8988T (cell line): Measurements from ENCODE around the gene H2AZ1.
"Not testable (repeated sequence)": the region's sequence is repeated elsewhere in the genome, so short reads cannot be mapped to it uniquely, and the experiment has no call there.

Experiments used
- DNase-seq: peaks from one replicate; pipeline ENCODE4 v3.0.0; 2011

The H2AZ1 gene

DNA sequence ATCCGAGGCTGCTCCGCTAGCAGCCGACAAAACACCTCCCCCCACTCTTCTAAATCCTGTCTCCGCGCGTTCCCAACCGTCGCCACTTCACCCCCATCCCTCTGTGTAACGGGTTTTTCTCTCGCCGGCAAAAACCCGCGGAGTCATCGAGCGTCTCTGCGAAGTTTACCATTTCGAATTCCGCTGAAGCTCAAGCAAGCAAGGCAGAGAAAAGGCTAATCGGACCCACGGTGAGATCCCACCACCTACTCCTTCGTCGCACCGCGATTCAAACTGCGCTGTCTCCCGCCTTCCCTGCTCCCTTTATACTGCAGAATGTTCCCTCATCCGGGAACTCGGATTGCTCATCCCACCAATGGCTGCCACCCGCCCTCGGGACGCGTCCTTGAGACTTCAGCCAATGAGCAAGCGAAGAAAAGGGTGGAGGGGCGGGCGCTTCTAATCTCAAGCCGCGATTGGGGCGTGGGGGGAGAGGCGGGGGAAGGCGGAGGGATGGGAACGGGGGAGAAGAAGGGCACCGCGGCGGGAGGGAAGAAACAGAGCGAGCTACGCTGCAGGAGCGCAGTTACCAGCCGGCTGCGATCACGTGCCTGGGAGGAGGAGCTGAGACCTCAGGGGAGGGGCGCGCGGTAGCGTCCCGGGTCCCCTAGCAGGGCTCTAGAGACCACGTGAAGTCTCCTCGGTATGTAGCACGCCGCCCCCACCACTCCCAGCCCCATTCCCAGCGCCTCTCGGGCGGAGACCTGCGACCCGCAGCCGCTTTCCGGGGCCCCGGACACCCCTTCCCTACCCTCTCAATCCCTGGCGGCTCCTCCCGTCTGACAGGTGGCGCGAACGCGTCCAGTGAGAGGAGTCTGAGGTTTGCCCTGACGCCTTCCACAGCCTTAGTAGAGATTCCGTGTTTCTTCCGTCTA is at the start of gene H2AZ1:
H2AZ1 (minus strand) TSS at position 277 of the 914 bp plus-strand sequence; CDS start at position 172, 105 bp downstream.
- peak; percentile 85 for DNase-seq

GRCh38 chr4:99998062-99998867 is 48.2 kb upstream of the H2AZ1 start:
- DNase-seq, result no peak

GRCh38 chr4:99991741-99992140 is 41.7 kb upstream of the H2AZ1 start:
- no peak for DNase-seq

DNA sequence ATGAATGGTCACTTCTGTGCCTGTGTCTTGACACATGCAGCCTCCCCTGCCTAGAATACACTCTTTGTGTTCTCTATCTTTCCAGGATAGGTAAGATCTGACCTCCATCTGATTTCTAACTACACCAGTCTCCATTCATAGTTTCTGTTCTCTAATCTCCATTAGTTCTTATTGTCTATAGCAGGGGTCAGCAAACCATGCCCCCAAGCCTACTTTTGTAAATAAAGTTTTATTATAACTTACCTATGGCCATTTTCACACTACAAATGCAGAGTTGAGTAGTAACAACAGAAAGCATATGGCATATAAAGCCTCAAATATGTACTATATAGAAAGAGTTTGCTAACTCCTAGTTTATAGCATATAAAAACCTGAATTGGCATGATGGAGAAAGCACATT is 37.6 kb upstream of the H2AZ1 start:
- no peak for DNase-seq

GRCh38 chr4:99986792-99987191 is 36.7 kb upstream of the H2AZ1 start:
- DNase-seq, result no peak

- DNase-seq, result no peak
These were observed 33.3 kb upstream of the H2AZ1 start for GRCh38 chr4:99983289-99983943.

DNA sequence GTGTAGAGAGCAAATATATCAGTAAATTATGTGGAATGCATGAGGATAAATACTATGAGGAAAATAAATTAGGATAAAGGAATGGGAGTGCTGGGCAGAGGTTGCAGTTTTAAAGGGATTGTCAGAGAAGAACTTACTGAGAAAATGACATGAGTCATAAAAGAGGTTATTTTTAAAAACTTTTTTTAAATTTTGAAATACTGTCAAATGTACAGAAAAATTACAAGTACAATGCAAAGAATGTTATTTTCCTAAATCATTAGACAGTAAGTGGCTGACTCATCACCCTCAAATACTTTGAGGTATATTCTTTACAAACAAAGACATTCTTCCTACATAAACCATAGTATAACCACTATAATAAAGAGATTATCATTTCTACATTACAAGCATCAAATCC is 29.8 kb upstream of the H2AZ1 start:
- no peak for DNase-seq

GRCh38 chr4:99971453-99972111 is 21.5 kb upstream of the H2AZ1 start:
- DNase-seq, result no peak

DNA sequence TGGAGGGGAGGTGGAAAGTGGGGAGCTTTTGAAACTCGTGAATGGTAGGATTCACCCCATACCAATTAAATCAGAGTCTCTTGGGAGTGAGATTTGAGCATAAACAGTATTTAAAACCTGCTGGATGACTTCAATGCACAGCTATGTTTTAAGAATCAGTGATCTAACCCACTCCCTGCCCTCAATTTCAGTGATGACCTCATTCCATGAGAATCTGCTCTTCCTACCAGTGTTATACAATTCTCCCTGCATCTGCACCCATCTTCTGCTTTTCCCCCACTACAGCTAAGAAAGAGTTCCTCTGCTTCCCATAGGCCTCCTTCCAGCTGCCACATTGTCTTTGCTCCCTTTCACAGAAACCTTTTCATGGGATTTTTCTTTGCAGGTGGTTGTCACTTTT is 18.3 kb upstream of the H2AZ1 start:
- DNase-seq, result no peak

DNA sequence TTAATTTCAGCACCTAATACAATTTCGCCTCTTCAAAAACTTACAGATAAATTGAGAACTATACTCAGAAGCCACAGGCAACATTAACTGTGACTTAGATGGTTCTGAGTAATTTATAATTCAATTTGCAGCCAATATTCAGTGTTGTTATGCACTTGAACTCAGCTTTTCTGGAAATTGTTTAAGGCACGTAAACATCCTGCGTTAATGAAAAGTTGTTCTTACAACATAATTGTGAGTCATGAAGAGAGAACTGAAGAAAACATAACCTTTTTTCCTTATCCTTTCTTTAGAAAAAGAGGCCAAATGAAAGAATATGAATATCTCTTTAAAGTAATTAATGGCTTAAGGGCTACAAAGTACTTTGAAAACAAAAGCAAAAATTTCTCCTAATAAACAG is 16.6 kb upstream of the H2AZ1 start:
- no peak for DNase-seq

- DNase-seq, result no peak
These were observed 15.7 kb upstream of the H2AZ1 start for GRCh38 chr4:99965674-99966350.

- no peak for DNase-seq
These were observed 15.1 kb upstream of the H2AZ1 start for GRCh38 chr4:99965173-99965572.

GRCh38 chr4:99961711-99962110 is 11.6 kb upstream of the H2AZ1 start:
- DNase-seq, result no peak

DNA sequence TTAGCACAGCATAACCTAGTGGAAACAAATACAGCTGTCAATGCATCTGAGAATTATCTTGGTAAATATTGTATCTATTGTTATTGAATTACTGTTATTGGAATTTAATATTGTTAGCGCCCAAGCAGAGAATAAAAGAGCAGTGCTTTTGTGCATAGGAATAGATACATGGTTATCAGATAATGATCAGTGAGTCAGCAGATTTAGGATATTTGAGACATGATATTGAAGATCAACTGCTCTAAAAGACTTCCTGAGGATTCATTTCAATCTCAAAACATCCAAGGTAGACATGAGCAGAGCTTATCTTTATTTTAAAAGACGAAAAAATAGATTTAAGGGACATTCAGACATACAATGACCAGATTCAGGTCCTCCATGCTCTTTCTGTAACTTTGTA is 10.6 kb upstream of the H2AZ1 start:
- DNase-seq, result no peak

- DNase-seq, result not testable (repeated sequence)
These were observed 8.1 kb upstream of the H2AZ1 start for GRCh38 chr4:99958207-99958606.

DNA sequence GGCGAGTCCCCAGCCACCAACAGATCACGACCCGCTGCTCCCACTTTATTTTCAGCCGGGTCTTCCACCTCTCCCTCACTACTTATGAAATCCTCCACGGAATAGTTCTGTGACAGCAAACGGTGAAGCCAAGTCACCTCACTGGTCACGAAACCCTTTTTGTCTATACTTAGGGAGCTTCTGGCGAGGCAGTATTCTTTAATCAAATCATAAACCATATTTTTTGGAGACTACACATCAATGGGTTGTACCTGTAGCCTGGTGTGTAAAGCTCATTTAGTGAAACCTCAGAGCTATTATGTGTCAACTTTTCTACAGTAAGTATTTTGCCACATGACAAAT is 809 bp upstream of the H2AZ1 start:
- DNase-seq, result no peak

DNA sequence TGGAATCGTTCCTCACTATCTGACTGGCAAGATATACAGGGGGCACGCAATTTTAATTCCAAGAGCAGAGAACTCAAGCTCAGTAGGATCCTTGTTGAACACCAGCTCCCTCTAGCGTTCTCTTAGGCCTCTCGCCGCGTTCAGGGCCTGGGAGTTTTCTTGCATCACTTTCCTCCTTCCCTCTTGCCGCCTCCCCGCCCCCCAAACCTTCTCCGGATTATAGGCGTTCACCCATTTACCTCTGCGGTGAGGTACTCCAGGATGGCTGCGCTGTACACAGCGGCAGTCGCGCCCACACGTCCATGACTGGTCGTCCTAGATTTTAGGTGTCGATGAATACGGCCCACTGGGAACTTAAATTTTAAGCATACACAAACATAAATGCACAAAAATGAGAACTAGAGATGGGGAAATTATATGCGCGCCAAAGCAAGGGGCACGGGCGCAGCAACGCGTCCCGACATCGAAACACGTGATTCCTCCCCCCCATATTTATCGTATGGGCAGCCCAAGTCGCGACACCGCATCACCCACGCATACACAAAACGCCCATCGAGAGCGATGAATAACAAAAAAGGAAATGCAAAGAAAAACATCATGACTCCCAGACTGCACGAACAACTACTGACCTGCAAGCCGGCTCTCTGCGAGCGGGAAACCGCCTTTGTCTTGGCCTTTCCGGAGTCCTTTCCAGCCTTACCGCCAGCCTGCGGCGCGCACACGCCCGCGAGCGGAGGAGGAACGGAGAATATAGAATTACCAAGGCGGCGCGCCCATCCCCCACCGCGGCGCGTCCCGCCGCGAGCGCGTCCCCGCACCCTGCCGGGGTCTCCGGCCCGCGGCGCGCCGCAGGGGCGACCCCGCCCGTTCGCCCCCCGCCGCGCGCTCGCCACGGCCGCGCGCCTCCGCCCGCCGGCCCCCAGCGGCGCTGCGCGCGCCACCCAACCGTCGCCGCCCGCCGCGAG is 759 bp downstream of the H2AZ1 start:
- DNase-seq, result peak; percentile 43

GRCh38 chr4:99947608-99948007 is 2.5 kb downstream of the H2AZ1 start:
- DNase-seq, result no peak

GRCh38 chr4:99947190-99947578 is 2.9 kb downstream of the H2AZ1 start:
- no peak for DNase-seq

DNA sequence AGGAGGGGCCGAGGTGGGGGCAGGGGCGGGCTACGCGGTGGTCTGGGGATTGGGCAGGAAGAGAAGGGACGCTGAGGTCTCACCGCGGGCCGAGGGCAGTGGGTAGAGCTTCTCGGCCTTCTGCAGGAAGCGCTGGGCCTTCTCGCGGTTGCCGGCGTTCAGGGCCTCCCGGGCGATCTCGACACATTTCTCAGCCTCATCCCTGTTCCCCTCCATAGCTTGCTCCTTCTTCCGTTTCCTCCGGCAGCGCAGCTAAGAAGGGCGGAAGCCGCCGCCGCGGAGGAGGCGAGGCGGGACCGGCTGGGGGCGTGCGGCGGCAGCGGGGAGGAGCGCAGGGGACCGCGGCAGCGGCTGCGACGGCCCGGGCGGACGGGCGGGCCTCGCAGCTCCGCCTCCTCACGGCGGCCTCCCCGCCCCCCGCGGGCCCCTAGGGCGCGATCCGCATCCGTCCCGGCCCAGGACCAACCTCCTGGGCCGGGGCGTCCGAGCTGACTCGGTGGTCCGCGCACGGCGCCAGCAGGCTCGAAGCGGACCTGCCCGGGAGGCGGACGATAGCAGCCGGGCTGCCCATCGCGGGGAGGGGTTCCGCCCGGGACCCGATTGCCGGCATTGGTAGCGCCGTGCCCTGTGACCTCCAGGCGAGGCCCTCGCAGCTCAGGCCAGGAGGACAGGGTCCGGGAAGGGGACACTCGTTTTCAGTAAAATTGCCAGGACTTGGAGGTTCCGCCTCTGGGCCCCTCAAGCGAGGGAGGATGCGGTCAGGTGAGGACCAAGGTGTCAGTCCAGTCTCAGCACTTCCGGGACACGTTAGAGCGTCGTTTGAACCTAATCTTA is 3.5 kb downstream of the H2AZ1 start, which contains the start of gene DNAJB14:
DNAJB14 (minus strand) TSS at position 263 of the 834 bp plus-strand sequence; CDS start at position 216, 47 bp downstream.
- peak; percentile 60 for DNase-seq
